Measurements from ENCODE around the gene MYCBP. TPM values are rescaled to one million over a fixed set of nuclear protein-coding genes. Genes with fewer than 3 reads are reported as not detected.
A peak's percentile ranks its signal among the peaks of the same experiment; 100 is the strongest.

The MYCBP gene
- total and polyA plus RNA-seq, 2 of the 13 experiments (the other 11 are each of a cell fraction or from before 2014, with no cell fraction given): 11.4 to 30.4 TPM

- no peak for TF ChIP-seq ZNF503 (CRISPR knock-in tag; IDR thresholded peaks at IDR 0.05)
- peak; percentile 55 for TF ChIP-seq ZNF407 (CRISPR knock-in tag; IDR thresholded peaks at IDR 0.05; ENCODE audit: not compliant biosample characterization)
- TF ChIP-seq ZSCAN25 (CRISPR knock-in tag; IDR thresholded peaks at IDR 0.05): peak; percentile 59; the same call in 1 of the 2 replicates
- no peak for TF ChIP-seq KDM4B (CRISPR knock-in tag; IDR thresholded peaks at IDR 0.05)
- no peak for TF ChIP-seq FOXK2 (IDR thresholded peaks at IDR 0.05)
- no peak for TF ChIP-seq ADNP (CRISPR knock-in tag; IDR thresholded peaks at IDR 0.05)
- no peak for TF ChIP-seq CREBL2 (CRISPR knock-in tag; IDR thresholded peaks at IDR 0.05; ENCODE audit: borderline replicate concordance)
- no peak; the same call in 1 of the 2 replicates for TF ChIP-seq UBTF (CRISPR knock-in tag; IDR thresholded peaks at IDR 0.05)
- TF ChIP-seq SIX4 (CRISPR knock-in tag; IDR thresholded peaks at IDR 0.05): no peak
- TF ChIP-seq ZSCAN22 (CRISPR knock-in tag; IDR thresholded peaks at IDR 0.05): no peak
- no peak for TF ChIP-seq HBP1 (CRISPR knock-in tag; IDR thresholded peaks at IDR 0.05; ENCODE audit: low read depth)
- TF ChIP-seq ZBTB20 (CRISPR knock-in tag; IDR thresholded peaks at IDR 0.05; ENCODE audit: borderline replicate concordance, low read depth): no peak
- no peak for TF ChIP-seq ZNF10 (CRISPR knock-in tag; IDR thresholded peaks at IDR 0.05; ENCODE audit: borderline replicate concordance, low read depth)
These were observed 13.3 kb downstream of the MYCBP start, which contains the start of gene RRAGC (continued) for GRCh38 chr1:38859561-38860453.

All from HepG2 (cell line).